Activated naive CD4-positive, alpha-beta T cell treated with anti-CD3 and anti-CD28 coated beads, Interleukin-2, amount 10 ng/mL, durations not matched to agents 7 days and 5 days (primary cell): ENCODE data around the gene GNB1L.

ENCODE experiments used
- CTCF ChIA-PET: fragments of 350-600 bp; sonication (Branson Sonifier 250); formaldehyde crosslinking; loops from one replicate; lab custom pipeline; 2021; ENCODE audit warnings: antibody characterized with exemption; lab: Charles Lee
- DNase-seq: peaks from one replicate; pipeline ENCODE4 v3.0.0-alpha.2; 2020
- H3K27ac Mint-ChIP-seq: one replicate; pipeline ENCODE4 v1.8.0; 2021; ENCODE audit warnings: mild to moderate bottlenecking, moderate library complexity, mixed read lengths
- H3K27me3 Mint-ChIP-seq: one replicate; pipeline ENCODE4 v1.8.0; 2021; ENCODE audit warnings: mild to moderate bottlenecking, mixed read lengths
- H3K36me3 Mint-ChIP-seq: one replicate; pipeline ENCODE4 v1.8.0; 2021; ENCODE audit warnings: mixed read lengths
- H3K4me1 Mint-ChIP-seq: one replicate; pipeline ENCODE4 v1.8.0; 2021; ENCODE audit warnings: mixed read lengths
- H3K4me3 Mint-ChIP-seq: one replicate; pipeline ENCODE4 v1.8.0; 2021; ENCODE audit warnings: mild to moderate bottlenecking, moderate library complexity, mixed read lengths
- H3K9me3 Mint-ChIP-seq: one replicate; pipeline ENCODE4 v1.8.0; 2021; ENCODE audit warnings: mixed read lengths

GNB1L gene

GRCh38 chr22:19773470-19774040, 81.1 kb downstream of the GNB1L start:
- H3K9me3 Mint-ChIP-seq: no peaks in the 10 kb centered on the region
- H3K27ac Mint-ChIP-seq: no peak overlapping the region
- H3K27me3 Mint-ChIP-seq: peaks cover 84% of the 10 kb centered on the region
- H3K4me1 Mint-ChIP-seq: peaks cover 6% of the 10 kb centered on the region
- H3K36me3 Mint-ChIP-seq: no peaks in the 10 kb centered on the region
- H3K4me3 Mint-ChIP-seq: no peak overlapping the region
- DNase-seq: peak; percentile 14
- CTCF ChIA-PET: interaction anchor here (0.6 kb wide), 1 partner anchor 167 kb away, joined by 3 read pairs; no protein-coding TSS in a partner anchor

DNA sequence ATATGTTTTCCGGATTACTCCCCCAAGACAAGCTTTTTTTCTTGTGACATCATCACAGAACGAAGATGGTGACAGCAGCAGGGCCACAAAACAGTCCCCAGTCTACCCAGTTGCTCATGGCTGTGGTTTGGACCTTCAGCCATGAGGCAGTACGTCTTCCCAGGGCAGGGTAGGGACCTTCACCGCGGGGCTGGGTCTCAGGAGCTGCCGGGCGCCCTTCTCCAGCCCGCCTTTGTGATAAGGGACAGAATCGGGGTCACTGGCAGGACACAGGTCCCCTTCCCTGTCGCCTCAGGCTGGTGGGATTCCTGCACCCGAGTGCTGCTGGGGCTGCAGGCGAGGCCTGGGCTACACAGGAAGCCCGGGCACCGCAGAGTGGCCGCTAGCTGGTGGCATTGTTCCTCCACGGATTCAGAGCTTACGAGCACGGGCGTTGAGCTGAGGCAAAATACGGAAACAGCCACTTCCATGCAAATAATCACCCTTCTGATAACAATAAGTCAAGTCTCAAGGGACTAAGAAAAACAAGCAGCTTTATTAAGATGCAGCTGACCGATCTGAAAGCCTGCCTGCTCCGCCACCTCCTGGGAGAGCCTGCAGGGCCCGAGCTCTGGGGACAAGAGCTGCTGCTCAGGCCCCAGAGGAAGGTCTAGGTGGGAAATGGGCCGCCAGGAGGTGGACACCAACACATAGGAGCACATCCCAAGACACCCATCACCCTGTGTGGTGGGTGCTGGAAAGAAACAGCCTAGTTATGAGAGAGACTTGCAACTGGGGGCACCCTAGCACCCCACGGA, 81.8 kb downstream of the GNB1L start:
- CTCF ChIA-PET: no interaction called here
- H3K36me3 Mint-ChIP-seq: no peaks in the 10 kb centered on the region
- H3K4me3 Mint-ChIP-seq: no peak overlapping the region
- no peak overlapping the region for H3K27ac Mint-ChIP-seq
- H3K9me3 Mint-ChIP-seq: no peaks in the 10 kb centered on the region
- DNase-seq: peak; percentile 18
- peaks cover 6% of the 10 kb centered on the region for H3K4me1 Mint-ChIP-seq
- H3K27me3 Mint-ChIP-seq: peaks cover 84% of the 10 kb centered on the region

- no peak for DNase-seq
- Mint-ChIP-seq H3K4me3 (no peak overlapping the region), H3K9me3 (no peaks in the 10 kb centered on the region), H3K36me3 (no peaks in the 10 kb centered on the region), H3K27me3 (peaks cover 84% of the 10 kb centered on the region), H3K27ac (no peak overlapping the region), H3K4me1 (peaks cover 11% of the 10 kb centered on the region)
- CTCF ChIA-PET: no interaction called here
These were observed 82.3 kb downstream of the GNB1L start for GRCh38 chr22:19772422-19772672.

- peaks cover 9% of the 10 kb centered on the region for H3K4me1 Mint-ChIP-seq
- peak; percentile 16 for DNase-seq
- H3K27ac Mint-ChIP-seq: no peak overlapping the region
- H3K27me3 Mint-ChIP-seq: peaks cover 87% of the 10 kb centered on the region
- no peaks in the 10 kb centered on the region for H3K36me3 Mint-ChIP-seq
- CTCF ChIA-PET: interaction anchor here (0.7 to 1.4 kb wide), 3 partner anchors 40 to 140 kb away, joined by 3 read pairs; no protein-coding TSS in a partner anchor
- no peaks in the 10 kb centered on the region for H3K9me3 Mint-ChIP-seq
- no peak overlapping the region for H3K4me3 Mint-ChIP-seq
These were observed 84.1 kb downstream of the GNB1L start for GRCh38 chr22:19770349-19771220.

DNA sequence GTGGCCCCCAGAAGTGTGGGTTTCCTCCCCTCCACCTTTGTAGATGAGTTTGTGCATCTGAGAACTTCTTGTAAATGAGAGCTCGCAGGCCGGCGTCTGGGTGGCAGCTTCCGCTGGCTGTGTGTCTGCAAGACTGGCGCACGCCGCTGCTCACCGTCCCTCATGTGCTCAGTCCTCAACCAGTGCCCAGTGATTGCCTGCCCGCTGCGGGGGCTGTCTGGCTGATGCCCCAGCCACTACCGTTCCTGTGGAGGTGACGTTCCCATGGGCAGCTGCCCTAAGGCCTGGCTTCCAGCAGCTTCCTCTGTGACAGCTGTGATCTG, 85.3 kb downstream of the GNB1L start:
- CTCF ChIA-PET: interaction anchor here (1.4 kb wide), 1 partner anchor 39 kb away, joined by 3 read pairs; no protein-coding TSS in a partner anchor
- Mint-ChIP-seq H3K9me3 (no peaks in the 10 kb centered on the region), H3K27ac (no peak overlapping the region), H3K4me3 (no peak overlapping the region), H3K27me3 (peaks cover 95% of the 10 kb centered on the region), H3K4me1 (peaks cover 13% of the 10 kb centered on the region), H3K36me3 (no peaks in the 10 kb centered on the region)
- DNase-seq: no peak

- H3K27me3 Mint-ChIP-seq: peaks cover 95% of the 10 kb centered on the region
- H3K4me3 Mint-ChIP-seq: no peak overlapping the region
- H3K4me1 Mint-ChIP-seq: peaks cover 13% of the 10 kb centered on the region
- DNase-seq: no peak
- CTCF ChIA-PET: interaction anchor here (0.5 kb wide), 1 partner anchor 90 kb away, joined by 4 read pairs; no protein-coding TSS in a partner anchor
- no peaks in the 10 kb centered on the region for H3K9me3 Mint-ChIP-seq
- no peaks in the 10 kb centered on the region for H3K36me3 Mint-ChIP-seq
- H3K27ac Mint-ChIP-seq: no peak overlapping the region
These were observed 87.0 kb downstream of the GNB1L start for GRCh38 chr22:19767427-19768341.

DNA sequence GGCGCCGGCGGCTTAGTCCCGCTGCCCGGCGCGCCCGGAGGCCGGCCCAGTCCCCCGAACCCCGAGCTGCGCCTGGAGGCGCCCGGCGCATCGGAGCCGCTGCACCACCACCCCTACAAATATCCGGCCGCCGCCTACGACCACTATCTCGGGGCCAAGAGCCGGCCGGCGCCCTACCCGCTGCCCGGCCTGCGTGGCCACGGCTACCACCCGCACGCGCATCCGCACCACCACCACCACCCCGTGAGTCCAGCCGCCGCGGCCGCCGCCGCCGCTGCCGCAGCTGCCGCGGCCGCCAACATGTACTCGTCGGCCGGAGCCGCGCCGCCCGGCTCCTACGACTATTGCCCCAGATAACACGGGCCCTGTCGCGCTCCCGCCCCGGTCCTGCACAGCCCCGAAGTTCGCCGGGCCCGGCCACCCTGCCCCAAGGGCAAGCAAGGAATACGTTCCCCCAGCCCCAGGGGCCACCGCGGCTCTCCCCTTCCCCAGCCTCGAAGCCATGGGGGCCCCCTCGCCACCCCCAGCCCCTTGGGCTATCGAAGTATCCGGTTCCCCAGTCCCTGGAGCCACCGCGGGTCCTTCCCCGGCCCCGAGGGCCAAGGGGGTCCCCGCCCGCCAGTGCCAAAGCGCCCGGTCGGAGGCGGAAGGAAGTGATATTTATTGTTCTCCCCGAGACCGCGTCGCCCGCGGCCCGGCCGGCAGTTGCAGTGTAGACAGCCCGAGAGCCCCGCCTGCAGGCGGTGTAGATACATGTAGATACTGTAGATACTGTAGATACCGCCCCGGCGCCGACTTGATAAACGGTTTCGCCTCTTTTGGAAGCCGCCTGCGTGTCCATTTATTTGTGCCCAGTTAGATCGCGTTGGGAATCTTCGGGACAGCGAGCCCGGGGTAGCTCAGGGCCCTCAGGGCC, 87.9 kb downstream of the GNB1L start:
- peak; percentile 72 for DNase-seq
- no peak overlapping the region for H3K27ac Mint-ChIP-seq
- H3K9me3 Mint-ChIP-seq: no peaks in the 10 kb centered on the region
- peaks cover 13% of the 10 kb centered on the region for H3K4me1 Mint-ChIP-seq
- peaks cover 95% of the 10 kb centered on the region for H3K27me3 Mint-ChIP-seq
- H3K4me3 Mint-ChIP-seq: peak overlapping the region; percentile 10
- CTCF ChIA-PET: interaction anchor here (0.5 kb wide), 1 partner anchor 89 kb away, joined by 4 read pairs; no protein-coding TSS in a partner anchor
- no peaks in the 10 kb centered on the region for H3K36me3 Mint-ChIP-seq

DNA sequence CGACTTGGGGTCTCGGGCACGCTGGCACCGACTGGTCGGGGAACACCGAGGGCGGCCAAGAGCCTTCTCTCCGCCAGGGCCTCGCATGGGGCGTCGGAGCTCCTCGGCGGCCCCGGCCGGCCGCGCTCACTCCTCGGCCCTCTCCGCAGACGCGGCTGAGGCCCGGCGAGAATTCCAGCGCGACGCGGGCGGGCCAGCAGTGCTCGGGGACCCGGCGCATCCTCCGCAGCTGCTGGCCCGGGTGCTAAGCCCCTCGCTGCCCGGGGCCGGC, 88.5 kb downstream of the GNB1L start:
- DNase-seq: no peak
- CTCF ChIA-PET: interaction anchor here (2.8 kb wide), 1 partner anchor 36 kb away, joined by 9 read pairs; no protein-coding TSS in a partner anchor
- no peak overlapping the region for H3K27ac Mint-ChIP-seq
- H3K9me3 Mint-ChIP-seq: no peaks in the 10 kb centered on the region
- peaks cover 15% of the 10 kb centered on the region for H3K4me1 Mint-ChIP-seq
- no peaks in the 10 kb centered on the region for H3K36me3 Mint-ChIP-seq
- peaks cover 95% of the 10 kb centered on the region for H3K27me3 Mint-ChIP-seq
- no peak overlapping the region for H3K4me3 Mint-ChIP-seq

DNA sequence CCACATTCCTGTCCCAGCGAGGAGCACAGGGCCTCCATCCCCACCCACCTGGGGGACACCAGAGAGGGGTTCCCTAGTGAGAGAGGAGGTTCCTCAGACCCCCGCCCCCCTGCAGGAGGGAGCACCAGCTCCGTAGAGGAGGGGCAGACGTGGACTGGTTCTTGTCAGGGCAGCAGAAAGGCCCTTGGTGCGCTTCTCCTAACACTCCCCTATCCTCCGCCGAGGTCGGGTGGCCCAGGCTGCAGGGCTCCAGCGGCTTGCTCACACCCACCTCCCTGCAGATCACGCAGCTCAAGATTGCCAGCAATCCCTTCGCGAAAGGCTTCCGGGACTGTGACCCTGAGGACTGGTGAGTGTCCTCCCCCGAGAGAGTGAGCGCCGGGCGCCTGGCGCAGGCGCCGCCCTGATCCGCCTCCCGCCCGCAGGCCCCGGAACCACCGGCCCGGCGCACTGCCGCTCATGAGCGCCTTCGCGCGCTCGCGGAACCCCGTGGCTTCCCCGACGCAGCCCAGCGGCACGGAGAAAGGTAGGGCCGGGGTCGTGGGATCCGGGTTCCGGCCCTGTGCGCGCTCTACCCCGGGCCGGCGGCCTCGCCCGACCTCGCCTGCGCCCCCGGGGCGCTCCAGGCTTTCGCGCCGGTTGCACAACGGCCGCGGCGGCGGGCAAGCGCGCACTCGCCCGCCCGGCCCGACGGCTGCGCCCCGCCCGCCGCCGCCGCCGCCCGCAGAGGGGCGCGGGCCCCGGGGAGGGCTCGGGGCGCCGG, 89.0 kb downstream of the GNB1L start:
- Mint-ChIP-seq H3K4me3 (peak overlapping the region; percentile 64), H3K36me3 (no peaks in the 10 kb centered on the region), H3K27me3 (peaks cover 94% of the 10 kb centered on the region), H3K4me1 (peaks cover 15% of the 10 kb centered on the region), H3K27ac (no peak overlapping the region), H3K9me3 (no peaks in the 10 kb centered on the region)
- DNase-seq: peak; percentile 47
- CTCF ChIA-PET: interaction anchor here (1.1 to 2.8 kb wide), 2 partner anchors 9 to 35 kb away, joined by 4 to 9 read pairs; no protein-coding TSS in a partner anchor

- no peaks in the 10 kb centered on the region for H3K36me3 Mint-ChIP-seq
- CTCF ChIA-PET: interaction anchor here (0.7 to 2.8 kb wide), 3 partner anchors 8 to 273 kb away, joined by 3 to 9 read pairs (median 4); no protein-coding TSS in a partner anchor
- no peak overlapping the region for H3K4me3 Mint-ChIP-seq
- H3K4me1 Mint-ChIP-seq: peaks cover 20% of the 10 kb centered on the region
- no peak overlapping the region for H3K27ac Mint-ChIP-seq
- H3K9me3 Mint-ChIP-seq: no peaks in the 10 kb centered on the region
- peaks cover 92% of the 10 kb centered on the region for H3K27me3 Mint-ChIP-seq
- no peak for DNase-seq
These were observed 89.8 kb downstream of the GNB1L start for GRCh38 chr22:19764636-19765476.

GRCh38 chr22:19764299-19764593, 90.4 kb downstream of the GNB1L start:
- H3K27me3 Mint-ChIP-seq: peaks cover 92% of the 10 kb centered on the region

More at GRCh38 chr22:19764299-19764593, 90.4 kb downstream of the GNB1L start:
- Mint-ChIP-seq H3K9me3 (no peaks in the 10 kb centered on the region), H3K4me3 (no peak overlapping the region), H3K4me1 (peaks cover 25% of the 10 kb centered on the region), H3K27ac (no peak overlapping the region), H3K36me3 (no peaks in the 10 kb centered on the region)
- CTCF ChIA-PET: interaction anchor here (0.7 to 2.8 kb wide), 2 partner anchors 34 to 272 kb away, joined by 3 to 9 read pairs; no protein-coding TSS in a partner anchor
- no peak for DNase-seq
